HG03439 (cell line): ENCODE measurements around the gene VASN.

Experiments
- ATAC-seq: cut with Tn5 transposase; IDR thresholded peaks from one replicate; pipeline ENCODE4 v1.9.1; 2021; ENCODE audit warnings: mild to moderate bottlenecking, moderate library complexity; ENCODE audit not compliant: unreplicated experiment

VASN gene

GRCh38 chr16:4401094-4401501 lies 29.4 kb downstream of the VASN start:
- ATAC-seq = no peak

- no peak for ATAC-seq
Observed at GRCh38 chr16:4401510-4401909, 29.9 kb downstream of the VASN start.

- peak; percentile 50 for ATAC-seq
Observed at GRCh38 chr16:4402439-4403132, 30.9 kb downstream of the VASN start.

- no peak for ATAC-seq
Observed at GRCh38 chr16:4403133-4403949, 31.7 kb downstream of the VASN start.

GRCh38 chr16:4404247-4404966 lies 32.8 kb downstream of the VASN start:
- no peak for ATAC-seq

GRCh38 chr16:4404967-4405696 lies 33.5 kb downstream of the VASN start:
- ATAC-seq = no peak

GRCh38 chr16:4407543-4408322 lies 36.1 kb downstream of the VASN start:
- ATAC-seq = no peak

GRCh38 chr16:4408323-4408690 lies 36.7 kb downstream of the VASN start:
- no peak for ATAC-seq

GRCh38 chr16:4409081-4409932 lies 37.7 kb downstream of the VASN start:
- ATAC-seq = no peak

- ATAC-seq = no peak
Observed at GRCh38 chr16:4410335-4411075, 38.9 kb downstream of the VASN start.

- no peak for ATAC-seq
Observed at GRCh38 chr16:4411684-4412083, 40.0 kb downstream of the VASN start.

- no peak for ATAC-seq
Observed at GRCh38 chr16:4412159-4412558, 40.5 kb downstream of the VASN start.

- no peak for ATAC-seq
Observed at GRCh38 chr16:4412854-4413253, 41.2 kb downstream of the VASN start.

GRCh38 chr16:4414187-4414917 lies 42.7 kb downstream of the VASN start:
- ATAC-seq = peak; percentile 60

GRCh38 chr16:4415538-4416199 lies 44.0 kb downstream of the VASN start:
- peak; percentile 11 for ATAC-seq

GRCh38 chr16:4416200-4417032 lies 44.8 kb downstream of the VASN start, which contains the start of gene CORO7:
CORO7 (minus strand) TSS chr16:4416596; CDS start chr16:4416518, 78 bp downstream.
- ATAC-seq = peak; percentile 64
